KMS-11 (cell line): ENCODE measurements around the gene BST1.

Experiments used
- H2AFZ ChIP-seq: fragments of 200-600 bp; sonication (generic); 2 replicates; pipeline ENCODE4 v1.6.1; 2016; ENCODE audit warnings: antibody characterized with exemption, mixed run types, low read depth
- H3K27ac ChIP-seq: fragments of 200-600 bp; sonication (generic); 2 replicates; pipeline ENCODE4 v1.6.1; 2016; ENCODE audit warnings: mild to moderate bottlenecking, mixed run types
- H3K27me3 ChIP-seq: fragments of 200-600 bp; sonication (generic); 2 replicates; pipeline ENCODE4 v1.6.1; 2017; ENCODE audit warnings: mild to moderate bottlenecking, low read depth, mixed run types, moderate library complexity; ENCODE audit not compliant: insufficient read depth
- H3K36me3 ChIP-seq: fragments of 200-600 bp; sonication (generic); 2 replicates; pipeline ENCODE4 v1.6.1; 2017; ENCODE audit warnings: mild to moderate bottlenecking, mixed run types; ENCODE audit not compliant: insufficient read depth
- H3K4me1 ChIP-seq: fragments of 200-600 bp; sonication (generic); 2 replicates; pipeline ENCODE4 v1.6.1; 2016; ENCODE audit warnings: mild to moderate bottlenecking, low read depth, mixed run types; ENCODE audit not compliant: poor library complexity, severe bottlenecking
- H3K4me2 ChIP-seq: fragments of 200-600 bp; sonication (generic); 2 replicates; pipeline ENCODE4 v1.7.0; 2016; ENCODE audit warnings: mild to moderate bottlenecking, mixed run types
- H3K4me3 ChIP-seq: fragments of 200-600 bp; sonication (generic); IDR thresholded peaks from 2 replicates; pipeline ENCODE4 v1.6.1; 2017; ENCODE audit warnings: low read depth, low read length, mixed read lengths; ENCODE audit not compliant: insufficient read depth
- H3K79me2 ChIP-seq: fragments of 200-600 bp; sonication (generic); 2 replicates; pipeline ENCODE4 v1.6.1; 2016; ENCODE audit warnings: low read depth, mixed run types; ENCODE audit not compliant: insufficient read depth
- H3K9ac ChIP-seq: fragments of 200-600 bp; sonication (generic); 2 replicates; pipeline ENCODE4 v1.6.1; 2016; ENCODE audit warnings: mild to moderate bottlenecking, mixed run types
- H4K20me1 ChIP-seq: fragments of 200-600 bp; sonication (generic); 2 replicates; pipeline ENCODE4 v1.6.1; 2016; ENCODE audit warnings: mild to moderate bottlenecking, mixed run types; ENCODE audit not compliant: insufficient read depth
- TF ChIP-seq, protein P1 (sequence below): fragments of 200-600 bp; sonication (generic); conservative IDR thresholded peaks from 2 replicates; pipeline ENCODE4 v1.6.1; 2017; ENCODE audit warnings: low read depth, mild to moderate bottlenecking, antibody characterized with exemption, low read length, moderate library complexity, mixed read lengths

BST1 gene

GRCh38 chr4:15704129-15704528 lies 1.3 kb downstream of the BST1 start:
- TF ChIP-seq, protein P1, sequence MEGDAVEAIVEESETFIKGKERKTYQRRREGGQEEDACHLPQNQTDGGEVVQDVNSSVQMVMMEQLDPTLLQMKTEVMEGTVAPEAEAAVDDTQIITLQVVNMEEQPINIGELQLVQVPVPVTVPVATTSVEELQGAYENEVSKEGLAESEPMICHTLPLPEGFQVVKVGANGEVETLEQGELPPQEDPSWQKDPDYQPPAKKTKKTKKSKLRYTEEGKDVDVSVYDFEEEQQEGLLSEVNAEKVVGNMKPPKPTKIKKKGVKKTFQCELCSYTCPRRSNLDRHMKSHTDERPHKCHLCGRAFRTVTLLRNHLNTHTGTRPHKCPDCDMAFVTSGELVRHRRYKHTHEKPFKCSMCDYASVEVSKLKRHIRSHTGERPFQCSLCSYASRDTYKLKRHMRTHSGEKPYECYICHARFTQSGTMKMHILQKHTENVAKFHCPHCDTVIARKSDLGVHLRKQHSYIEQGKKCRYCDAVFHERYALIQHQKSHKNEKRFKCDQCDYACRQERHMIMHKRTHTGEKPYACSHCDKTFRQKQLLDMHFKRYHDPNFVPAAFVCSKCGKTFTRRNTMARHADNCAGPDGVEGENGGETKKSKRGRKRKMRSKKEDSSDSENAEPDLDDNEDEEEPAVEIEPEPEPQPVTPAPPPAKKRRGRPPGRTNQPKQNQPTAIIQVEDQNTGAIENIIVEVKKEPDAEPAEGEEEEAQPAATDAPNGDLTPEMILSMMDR = no peak
- Histone ChIP-seq H3K4me3 (no peak overlapping the region), H3K4me2 (no peak overlapping the region), H2AFZ (no peak overlapping the region), H4K20me1 (no peaks in the 10 kb centered on the region), H3K27ac (no peak overlapping the region), H3K36me3 (no peaks in the 10 kb centered on the region), H3K4me1 (no peaks in the 10 kb centered on the region), H3K27me3 (no peaks in the 10 kb centered on the region), H3K9ac (no peak overlapping the region), H3K79me2 (no peaks in the 10 kb centered on the region)

- Histone ChIP-seq H3K27ac (no peak overlapping the region), H3K27me3 (no peaks in the 10 kb centered on the region)
- TF ChIP-seq, protein P1 = no peak
These were observed 3.9 kb downstream of the BST1 start for GRCh38 chr4:15706646-15707362.

GRCh38 chr4:15707363-15707715 lies 4.5 kb downstream of the BST1 start:
- TF ChIP-seq, protein P1 = no peak
- no peaks in the 10 kb centered on the region for H4K20me1 ChIP-seq
- no peak overlapping the region for H3K27ac ChIP-seq
- no peaks in the 10 kb centered on the region for H3K79me2 ChIP-seq
- H3K9ac ChIP-seq = no peak overlapping the region
- no peaks in the 10 kb centered on the region for H3K36me3 ChIP-seq
- no peak overlapping the region for H3K4me3 ChIP-seq
- no peaks in the 10 kb centered on the region for H3K27me3 ChIP-seq
- no peak overlapping the region for H2AFZ ChIP-seq
- H3K4me2 ChIP-seq = no peak overlapping the region
- H3K4me1 ChIP-seq = no peaks in the 10 kb centered on the region

More at GRCh38 chr4:15706646-15707362, 3.9 kb downstream of the BST1 start:
- Histone ChIP-seq H3K79me2 (no peaks in the 10 kb centered on the region), H3K4me2 (no peak overlapping the region), H4K20me1 (no peaks in the 10 kb centered on the region), H3K36me3 (no peaks in the 10 kb centered on the region), H3K9ac (no peak overlapping the region), H3K4me3 (no peak overlapping the region), H2AFZ (no peak overlapping the region), H3K4me1 (no peaks in the 10 kb centered on the region)

GRCh38 chr4:15711762-15712161 lies 8.9 kb downstream of the BST1 start:
- no peaks in the 10 kb centered on the region for H3K27me3 ChIP-seq
- no peaks in the 10 kb centered on the region for H3K36me3 ChIP-seq
- no peak overlapping the region for H3K4me2 ChIP-seq
- H2AFZ ChIP-seq = no peak overlapping the region
- no peak overlapping the region for H3K4me3 ChIP-seq
- TF ChIP-seq, protein P1 = no peak
- H3K27ac ChIP-seq = no peak overlapping the region
- no peak overlapping the region for H3K9ac ChIP-seq
- no peaks in the 10 kb centered on the region for H3K4me1 ChIP-seq
- H3K79me2 ChIP-seq = no peaks in the 10 kb centered on the region
- H4K20me1 ChIP-seq = no peaks in the 10 kb centered on the region
